ENCODE results near the gene ZNF516.

ZNF516 gene

GRCh38 chr18:76317136-76317535, 177.9 kb downstream of the ZNF516 start:
- Histone ChIP-seq H3K4me3 (ENCODE audit: insufficient read depth, low read depth, low read length) (no peak overlapping the region), H3K27me3 (ENCODE audit: control insufficient read depth, insufficient read depth, low read length, poor library complexity, severe bottlenecking) (no peaks in the 10 kb centered on the region), H3K27ac (ENCODE audit: insufficient read depth, low read depth, low read length, poor library complexity, severe bottlenecking) (no peak overlapping the region), H3K36me3 (ENCODE audit: control insufficient read depth, insufficient read depth, low read length) (no peaks in the 10 kb centered on the region), H3K9me3 (ENCODE audit: control insufficient read depth, low read length) (no peaks in the 10 kb centered on the region), H3K4me1 (ENCODE audit: control insufficient read depth, insufficient read depth, low read length) (no peaks in the 10 kb centered on the region)
- WGBS, 2 experiments, result 100% methylated on average over 1 of the region's 1 CpG; no CpG with 5 or more reads in 1 of the 2 experiments

GRCh38 chr18:76315722-76316230, 179.3 kb downstream of the ZNF516 start:
- Histone ChIP-seq H3K36me3 (ENCODE audit: control insufficient read depth, insufficient read depth, low read length) (no peaks in the 10 kb centered on the region), H3K4me3 (ENCODE audit: insufficient read depth, low read depth, low read length) (no peak overlapping the region), H3K27ac (ENCODE audit: insufficient read depth, low read depth, low read length, poor library complexity, severe bottlenecking) (no peak overlapping the region), H3K4me1 (ENCODE audit: control insufficient read depth, insufficient read depth, low read length) (no peaks in the 10 kb centered on the region), H3K9me3 (ENCODE audit: control insufficient read depth, low read length) (no peaks in the 10 kb centered on the region), H3K27me3 (ENCODE audit: control insufficient read depth, insufficient read depth, low read length, poor library complexity, severe bottlenecking) (no peaks in the 10 kb centered on the region)
- 77% methylated on average over 5 of the region's 5 CpGs for WGBS, 2 experiments

DNA sequence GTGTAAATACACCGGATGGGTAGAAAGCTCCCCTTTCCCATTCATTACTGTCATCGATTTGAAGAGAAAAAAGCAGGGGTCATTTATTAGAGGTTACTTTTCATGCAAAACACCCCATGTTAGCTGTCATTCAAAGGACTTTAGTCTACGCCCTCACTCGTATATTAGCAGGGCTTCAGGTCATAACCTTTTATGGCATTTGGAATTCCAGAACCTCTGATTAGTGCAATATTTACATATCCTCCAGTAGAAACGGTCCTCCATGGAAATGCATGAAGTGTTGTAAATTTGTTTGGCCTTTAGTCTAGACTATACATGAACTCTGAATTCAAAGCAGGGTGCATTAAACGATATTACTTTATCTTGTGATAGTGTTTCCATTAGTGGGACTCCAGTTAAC, 180.5 kb downstream of the ZNF516 start:
- 69 to 72% methylated on average over 6 of the region's 6 CpGs for WGBS, 2 experiments
- H3K9me3 ChIP-seq (ENCODE audit: control insufficient read depth, low read length), result no peaks in the 10 kb centered on the region
- no peaks in the 10 kb centered on the region for H3K4me1 ChIP-seq (ENCODE audit: control insufficient read depth, insufficient read depth, low read length)
- H3K36me3 ChIP-seq (ENCODE audit: control insufficient read depth, insufficient read depth, low read length), result no peaks in the 10 kb centered on the region
- H3K4me3 ChIP-seq (ENCODE audit: insufficient read depth, low read depth, low read length), result no peak overlapping the region
- H3K27ac ChIP-seq (ENCODE audit: insufficient read depth, low read depth, low read length, poor library complexity, severe bottlenecking), result no peak overlapping the region
- no peaks in the 10 kb centered on the region for H3K27me3 ChIP-seq (ENCODE audit: control insufficient read depth, insufficient read depth, low read length, poor library complexity, severe bottlenecking)

DNA sequence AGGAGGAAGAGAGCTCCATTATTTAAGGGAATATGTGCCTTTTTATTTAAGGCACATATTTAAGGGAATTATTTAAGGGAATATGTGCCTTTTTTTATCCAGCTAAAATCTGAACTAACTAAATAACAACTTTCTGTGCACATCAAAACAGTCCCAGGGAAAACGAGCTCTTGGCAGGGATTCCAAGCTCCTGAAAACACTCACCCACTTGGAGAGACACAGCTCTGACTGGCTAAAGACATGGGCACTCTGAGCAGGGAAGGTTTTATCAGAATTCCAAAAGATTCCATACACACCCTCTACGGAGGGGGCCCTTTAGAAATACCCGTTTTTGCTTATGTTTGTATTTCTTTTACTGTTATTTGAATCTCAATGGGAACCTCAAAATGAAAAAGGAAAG, 181.0 kb downstream of the ZNF516 start:
- no peak overlapping the region for H3K27ac ChIP-seq (ENCODE audit: insufficient read depth, low read depth, low read length, poor library complexity, severe bottlenecking)
- WGBS, 2 experiments, result 38 to 41% methylated on average over 1 to 3 of the region's 3 CpGs
- H3K4me3 ChIP-seq (ENCODE audit: insufficient read depth, low read depth, low read length), result no peak overlapping the region
- H3K4me1 ChIP-seq (ENCODE audit: control insufficient read depth, insufficient read depth, low read length), result no peaks in the 10 kb centered on the region
- no peaks in the 10 kb centered on the region for H3K9me3 ChIP-seq (ENCODE audit: control insufficient read depth, low read length)
- H3K36me3 ChIP-seq (ENCODE audit: control insufficient read depth, insufficient read depth, low read length), result no peaks in the 10 kb centered on the region
- no peaks in the 10 kb centered on the region for H3K27me3 ChIP-seq (ENCODE audit: control insufficient read depth, insufficient read depth, low read length, poor library complexity, severe bottlenecking)

All from ectodermal cell (in vitro differentiated cells).